SK-N-SH (cell line): Measurements from ENCODE around the gene TPP1.

Experiments used
- EP300 ChIP-seq, 2 experiments: IDR thresholded peaks; 2 replicates each; pipeline versions ENCODE4 v1.4.0 to v1.6.1; 2012; ENCODE audit warnings: borderline replicate concordance in 1 of 2, low read depth in 1 of 2, low read length in 1 of 2
- FOXJ3 ChIP-seq: sonication (generic); formaldehyde crosslinking; IDR thresholded peaks from 2 replicates; pipeline ENCODE4 v1.5.1; 2020; ENCODE audit warnings: mild to moderate bottlenecking, missing genetic modification reagents
- MXI1 ChIP-seq: IDR thresholded peaks from 2 replicates; pipeline ENCODE4 v1.6.1; 2012; ENCODE audit warnings: mild to moderate bottlenecking, low read depth, low read length, improper control_type of control experiment
- NFIC ChIP-seq: IDR thresholded peaks from 2 replicates; pipeline ENCODE4 v1.4.0; 2012; ENCODE audit warnings: borderline replicate concordance
- POLR2AphosphoS5 ChIP-seq: IDR thresholded peaks from 2 replicates; pipeline ENCODE4 v1.6.1; 2012; ENCODE audit warnings: low read depth, low read length
- RFX5 ChIP-seq: IDR thresholded peaks from 2 replicates; pipeline ENCODE4 v1.6.1; 2012; ENCODE audit warnings: mild to moderate bottlenecking, improper control_type of control experiment, low read length
- SMC3 ChIP-seq: IDR thresholded peaks from 2 replicates; pipeline ENCODE4 v1.6.1; 2012; ENCODE audit warnings: low read depth, low read length, improper control_type of control experiment
- TAF1 ChIP-seq: IDR thresholded peaks from 2 replicates; pipeline ENCODE4 v1.6.1; 2012; ENCODE audit warnings: low read depth, mild to moderate bottlenecking, low read length, moderate library complexity, borderline replicate concordance
- TF ChIP-seq, protein P1 (sequence below): IDR thresholded peaks from 2 replicates; pipeline ENCODE4 v1.4.0; 2012; ENCODE audit warnings: low read depth, borderline replicate concordance
- TF ChIP-seq, protein P2 (sequence below): fragments of 200-600 bp; sonication (generic); IDR thresholded peaks from 2 replicates; pipeline ENCODE4 v1.6.1; 2017; ENCODE audit warnings: antibody characterized with exemption, mild to moderate bottlenecking, moderate library complexity
- TF ChIP-seq, protein P3 (sequence below): IDR thresholded peaks from 2 replicates; pipeline ENCODE4 v1.6.1; 2012; ENCODE audit warnings: mild to moderate bottlenecking, low read depth, low read length, moderate library complexity

DNA sequence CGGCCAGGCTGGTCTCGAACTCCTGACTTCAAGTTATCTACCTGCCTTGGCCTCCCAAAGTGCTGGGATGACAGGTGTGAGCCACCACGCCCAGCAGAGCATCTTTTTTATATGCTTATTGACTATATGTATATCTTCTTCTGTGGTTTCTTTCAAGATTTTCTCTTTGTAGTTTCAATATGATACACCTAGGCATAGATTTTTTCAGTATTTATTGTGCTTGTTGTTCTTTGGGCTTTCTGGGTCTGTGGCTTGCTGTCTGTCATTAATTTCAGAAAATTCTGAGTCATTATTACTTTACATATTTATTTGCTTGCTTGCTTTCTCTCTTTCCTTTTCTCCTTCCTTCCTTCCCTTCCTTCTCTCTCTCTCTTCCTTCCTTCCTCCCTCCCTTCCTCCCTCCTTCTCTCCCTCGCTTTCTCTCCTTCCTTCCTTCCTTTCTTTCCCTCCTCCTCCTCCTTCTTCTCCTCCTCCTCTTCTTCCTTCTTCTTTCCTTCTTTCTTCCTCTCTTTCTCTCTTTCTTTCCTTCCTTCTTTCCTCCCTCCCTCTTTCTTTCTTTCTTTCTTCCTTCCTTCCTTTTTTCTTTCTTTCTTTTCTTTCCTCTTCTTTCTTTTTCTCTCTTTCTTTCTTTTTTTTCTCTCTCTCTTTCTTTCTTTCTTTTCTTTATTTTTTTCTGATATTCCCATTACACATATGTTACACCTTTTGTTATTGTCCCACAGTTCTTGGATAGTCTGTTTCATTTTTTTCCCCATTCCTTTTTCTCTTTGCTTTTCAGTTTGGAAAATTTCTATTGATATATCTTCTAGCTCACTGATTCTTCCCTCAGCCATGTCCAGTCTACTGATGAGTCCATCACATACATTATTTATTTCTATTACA is 47.3 kb upstream of the TPP1 start:
- TF ChIP-seq, protein P1, sequence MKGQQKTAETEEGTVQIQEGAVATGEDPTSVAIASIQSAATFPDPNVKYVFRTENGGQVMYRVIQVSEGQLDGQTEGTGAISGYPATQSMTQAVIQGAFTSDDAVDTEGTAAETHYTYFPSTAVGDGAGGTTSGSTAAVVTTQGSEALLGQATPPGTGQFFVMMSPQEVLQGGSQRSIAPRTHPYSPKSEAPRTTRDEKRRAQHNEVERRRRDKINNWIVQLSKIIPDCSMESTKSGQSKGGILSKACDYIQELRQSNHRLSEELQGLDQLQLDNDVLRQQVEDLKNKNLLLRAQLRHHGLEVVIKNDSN: no peak
- no peak for TF ChIP-seq RFX5
- TF ChIP-seq MXI1: no peak
- TF ChIP-seq, protein P2, sequence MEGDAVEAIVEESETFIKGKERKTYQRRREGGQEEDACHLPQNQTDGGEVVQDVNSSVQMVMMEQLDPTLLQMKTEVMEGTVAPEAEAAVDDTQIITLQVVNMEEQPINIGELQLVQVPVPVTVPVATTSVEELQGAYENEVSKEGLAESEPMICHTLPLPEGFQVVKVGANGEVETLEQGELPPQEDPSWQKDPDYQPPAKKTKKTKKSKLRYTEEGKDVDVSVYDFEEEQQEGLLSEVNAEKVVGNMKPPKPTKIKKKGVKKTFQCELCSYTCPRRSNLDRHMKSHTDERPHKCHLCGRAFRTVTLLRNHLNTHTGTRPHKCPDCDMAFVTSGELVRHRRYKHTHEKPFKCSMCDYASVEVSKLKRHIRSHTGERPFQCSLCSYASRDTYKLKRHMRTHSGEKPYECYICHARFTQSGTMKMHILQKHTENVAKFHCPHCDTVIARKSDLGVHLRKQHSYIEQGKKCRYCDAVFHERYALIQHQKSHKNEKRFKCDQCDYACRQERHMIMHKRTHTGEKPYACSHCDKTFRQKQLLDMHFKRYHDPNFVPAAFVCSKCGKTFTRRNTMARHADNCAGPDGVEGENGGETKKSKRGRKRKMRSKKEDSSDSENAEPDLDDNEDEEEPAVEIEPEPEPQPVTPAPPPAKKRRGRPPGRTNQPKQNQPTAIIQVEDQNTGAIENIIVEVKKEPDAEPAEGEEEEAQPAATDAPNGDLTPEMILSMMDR: no peak
- TF ChIP-seq EP300 (IDR thresholded peaks at IDR 0.05; ENCODE audit: borderline replicate concordance in 1 of 2, low read depth in 1 of 2, low read length in 1 of 2): no peak
- TF ChIP-seq SMC3: no peak
- TF ChIP-seq, protein P3, sequence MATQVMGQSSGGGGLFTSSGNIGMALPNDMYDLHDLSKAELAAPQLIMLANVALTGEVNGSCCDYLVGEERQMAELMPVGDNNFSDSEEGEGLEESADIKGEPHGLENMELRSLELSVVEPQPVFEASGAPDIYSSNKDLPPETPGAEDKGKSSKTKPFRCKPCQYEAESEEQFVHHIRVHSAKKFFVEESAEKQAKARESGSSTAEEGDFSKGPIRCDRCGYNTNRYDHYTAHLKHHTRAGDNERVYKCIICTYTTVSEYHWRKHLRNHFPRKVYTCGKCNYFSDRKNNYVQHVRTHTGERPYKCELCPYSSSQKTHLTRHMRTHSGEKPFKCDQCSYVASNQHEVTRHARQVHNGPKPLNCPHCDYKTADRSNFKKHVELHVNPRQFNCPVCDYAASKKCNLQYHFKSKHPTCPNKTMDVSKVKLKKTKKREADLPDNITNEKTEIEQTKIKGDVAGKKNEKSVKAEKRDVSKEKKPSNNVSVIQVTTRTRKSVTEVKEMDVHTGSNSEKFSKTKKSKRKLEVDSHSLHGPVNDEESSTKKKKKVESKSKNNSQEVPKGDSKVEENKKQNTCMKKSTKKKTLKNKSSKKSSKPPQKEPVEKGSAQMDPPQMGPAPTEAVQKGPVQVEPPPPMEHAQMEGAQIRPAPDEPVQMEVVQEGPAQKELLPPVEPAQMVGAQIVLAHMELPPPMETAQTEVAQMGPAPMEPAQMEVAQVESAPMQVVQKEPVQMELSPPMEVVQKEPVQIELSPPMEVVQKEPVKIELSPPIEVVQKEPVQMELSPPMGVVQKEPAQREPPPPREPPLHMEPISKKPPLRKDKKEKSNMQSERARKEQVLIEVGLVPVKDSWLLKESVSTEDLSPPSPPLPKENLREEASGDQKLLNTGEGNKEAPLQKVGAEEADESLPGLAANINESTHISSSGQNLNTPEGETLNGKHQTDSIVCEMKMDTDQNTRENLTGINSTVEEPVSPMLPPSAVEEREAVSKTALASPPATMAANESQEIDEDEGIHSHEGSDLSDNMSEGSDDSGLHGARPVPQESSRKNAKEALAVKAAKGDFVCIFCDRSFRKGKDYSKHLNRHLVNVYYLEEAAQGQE: no peak
- no peak for TF ChIP-seq NFIC
- no peak for TF ChIP-seq FOXJ3 (CRISPR knock-in tag)
- TF ChIP-seq POLR2AphosphoS5: no peak
- TF ChIP-seq TAF1: no peak
